HCT116 (cell line): Measurements from ENCODE around the gene DHX57.

Experiments used
- CEBPB ChIP-seq: IDR thresholded peaks from 2 replicates; pipeline ENCODE4 v1.6.1; 2012; ENCODE audit warnings: low read depth
- CTCF ChIP-seq, 3 experiments: fragments of 200-600 bp in 1 of 3; sonication (generic) in 1 of 3; IDR thresholded peaks in 2 of 3; conservative IDR thresholded peaks in 1 of 3; 2 replicates each; pipeline ENCODE4 v1.5.1; 2012 to 2017; ENCODE audit warnings: low read depth in 2 of 3, low read length in 2 of 3, antibody characterized with exemption in 1 of 3, borderline replicate concordance in 1 of 3, control low read depth in 1 of 3, mild to moderate bottlenecking in 1 of 3, mixed read lengths in 1 of 3, mixed run types in 1 of 3, moderate library complexity in 1 of 3; ENCODE audit not compliant: insufficient read depth in 1 of 3
- EZH2phosphoT487 ChIP-seq: fragments of 200-600 bp; IDR thresholded peaks from 2 replicates; pipeline ENCODE4 v1.6.1; 2018; ENCODE audit warnings: antibody characterized with exemption, borderline replicate concordance
- FOSL1 ChIP-seq: IDR thresholded peaks from 2 replicates; pipeline ENCODE4 v1.6.1; 2012; ENCODE audit warnings: low read depth
- MAX ChIP-seq: IDR thresholded peaks from 2 replicates; pipeline ENCODE4 v1.6.1; 2012
- POLR2A ChIP-seq: IDR thresholded peaks from 2 replicates; pipeline ENCODE4 v1.7.0; 2011; ENCODE audit warnings: borderline replicate concordance; ENCODE audit not compliant: insufficient read depth, insufficient read length; ENCODE audit errors: extremely low read depth
- POLR2AphosphoS5 ChIP-seq: IDR thresholded peaks from 2 replicates; pipeline ENCODE4 v1.6.1; 2011; ENCODE audit warnings: mild to moderate bottlenecking, low read depth, low read length, moderate library complexity
- SP1 ChIP-seq: IDR thresholded peaks from 2 replicates; pipeline ENCODE4 v1.6.1; 2012; ENCODE audit warnings: low read depth
- TCF7L2 ChIP-seq: IDR thresholded peaks from 2 replicates; pipeline ENCODE4 v1.7.0; 2011; ENCODE audit warnings: borderline replicate concordance, inconsistent platforms; ENCODE audit not compliant: insufficient read depth, insufficient read length; ENCODE audit errors: extremely low read depth

GRCh38 chr2:38875227-38875575 is 533 bp downstream of the DHX57 start:
- TF ChIP-seq POLR2AphosphoS5 (no peak), EZH2phosphoT487 (no peak), CTCF (IDR thresholded peaks at IDR 0.05 in 2 of 3, conservative IDR thresholded peaks at IDR 0.05 in 1 of 3; ENCODE audit: borderline replicate concordance in 1 of 3, insufficient read depth in 1 of 3, low read depth in 2 of 3, low read length in 2 of 3) (no peak), FOSL1 (no peak), TCF7L2 (no peak), POLR2A (no peak), CEBPB (no peak), SP1 (no peak), MAX (no peak)
